Sigmoid colon (tissue), 7 donors: ENCODE measurements around the gene GNAQ. TPM values are rescaled to one million over a fixed set of nuclear protein-coding genes. Genes with fewer than 3 reads are reported as not detected.

Experiments
- DNase-seq: peaks from one replicate; pipeline ENCODE4 v3.0.0-alpha.2; 2019
- H3K27ac ChIP-seq, 4 donors: fragments of 200-600 bp; sonication (generic); one replicate each; pipeline ENCODE4 v1.5.1; 2016 to 2019; ENCODE audit warnings: mild to moderate bottlenecking in 1 of 4
- H3K27me3 ChIP-seq, 3 donors: fragments of 200-600 bp; sonication (generic); one replicate each; pipeline ENCODE4 v1.5.1; 2019; ENCODE audit warnings: mild to moderate bottlenecking in 1 of 3
- H3K36me3 ChIP-seq, 4 donors: fragments of 200-600 bp; sonication (generic); one replicate each; pipeline ENCODE4 v1.5.1; 2016 to 2019
- H3K4me1 ChIP-seq, 4 donors: fragments of 200-600 bp; sonication (generic); one replicate each; pipeline ENCODE4 v1.5.1; 2017 to 2019
- H3K4me3 ChIP-seq, 4 donors: fragments of 200-600 bp; sonication (generic); one replicate each; pipeline ENCODE4 v1.5.1; 2017 to 2019; ENCODE audit warnings: mild to moderate bottlenecking in 2 of 4, moderate library complexity in 1 of 4
- H3K9me3 ChIP-seq, 4 donors: fragments of 200-600 bp in 3 of 4; sonication (generic) in 3 of 4; one replicate each; pipeline versions ENCODE4 v1.5.1 to v1.6.1; 2013 to 2019
- EP300 ChIP-seq, 4 donors: sonication (generic); formaldehyde crosslinking; IDR thresholded peaks; one replicate each; pipeline ENCODE4 v1.6.1; 2017; ENCODE audit warnings: antibody characterized with exemption in 4 of 4
- POLR2A ChIP-seq, 2 donors: fragments of 450-650 bp; IDR thresholded peaks; one replicate each; pipeline ENCODE4 v1.6.1; 2016; ENCODE audit warnings: antibody characterized with exemption in 2 of 2, mild to moderate bottlenecking in 2 of 2, moderate library complexity in 2 of 2
- POLR2AphosphoS5 ChIP-seq, 4 donors: sonication (generic); formaldehyde crosslinking; IDR thresholded peaks; one replicate each; pipeline ENCODE4 v1.6.1; 2017; ENCODE audit warnings: antibody characterized with exemption in 4 of 4
- WGBS, 2 donors: extraction: QIAGEN DNeasy Blood & Tissue Kit; methylation state at CpG; one replicate each; pipeline ENCODE4 v1.1.7; 2013; 5-methylcytosine and 5-hydroxymethylcytosine counted together
- intact Hi-C: fragments of 100-400 bp; cut with DNase I; formaldehyde crosslinking; loops from one replicate; pipeline ENCODE4 v1.15.1; 2023
- polyA plus RNA-seq, 3 donors: library from polyadenylated mRNA; stranded (reverse); fragments of 200-250 nt; gene quantifications; one replicate each; pipeline ENCODE4 v1.2.3, GENCODE V29; 2013
- total RNA-seq, 4 donors: library from RNA; depleted of rRNA; stranded (reverse); fragments of >200 nt; gene quantifications; one replicate each; pipeline ENCODE4 v1.1.0, GENCODE V29; 2016
- TF ChIP-seq, protein P1 (sequence below), 4 experiments: fragments of 450-650 bp in 3 of 4; fragments of 200-600 bp in 1 of 4; IDR thresholded peaks; one replicate each; pipeline ENCODE4 v1.5.1; 2016 to 2019; ENCODE audit warnings: antibody characterized with exemption in 4 of 4, mild to moderate bottlenecking in 3 of 4, moderate library complexity in 2 of 4
- donor health status: healthy with polysubstance abuse.
- donor health status: Bipolar disorder and iron deficiency.
- donor health status: healthy.

Gene GNAQ
- total and polyA plus RNA-seq, 7 donors: 21.6 to 79.2 (median 49.5) TPM

GRCh38 chr9:77815260-77815659, 216.4 kb downstream of the GNAQ start:
- Histone ChIP-seq H3K4me1 (peaks cover 0 to 15% (median 13%) of the 10 kb centered on the region in 4 donors), H3K4me3 (no peak overlapping the region), H3K9me3 (no peaks in the 10 kb centered on the region), H3K27ac (no peak overlapping the region), H3K27me3 (no peaks in the 10 kb centered on the region), H3K36me3 (peaks cover 0 to 13% (median 0%) of the 10 kb centered on the region in 4 donors)
- DNase-seq: no peak
- 29 to 78% methylated on average over 2 of the region's 2 CpGs for WGBS, 2 donors
- TF ChIP-seq POLR2A (IDR thresholded peaks at IDR 0.05) (no peak), POLR2AphosphoS5 (IDR thresholded peaks at IDR 0.05) (no peak), EP300 (IDR thresholded peaks at IDR 0.05) (no peak)
- TF ChIP-seq, protein P1, sequence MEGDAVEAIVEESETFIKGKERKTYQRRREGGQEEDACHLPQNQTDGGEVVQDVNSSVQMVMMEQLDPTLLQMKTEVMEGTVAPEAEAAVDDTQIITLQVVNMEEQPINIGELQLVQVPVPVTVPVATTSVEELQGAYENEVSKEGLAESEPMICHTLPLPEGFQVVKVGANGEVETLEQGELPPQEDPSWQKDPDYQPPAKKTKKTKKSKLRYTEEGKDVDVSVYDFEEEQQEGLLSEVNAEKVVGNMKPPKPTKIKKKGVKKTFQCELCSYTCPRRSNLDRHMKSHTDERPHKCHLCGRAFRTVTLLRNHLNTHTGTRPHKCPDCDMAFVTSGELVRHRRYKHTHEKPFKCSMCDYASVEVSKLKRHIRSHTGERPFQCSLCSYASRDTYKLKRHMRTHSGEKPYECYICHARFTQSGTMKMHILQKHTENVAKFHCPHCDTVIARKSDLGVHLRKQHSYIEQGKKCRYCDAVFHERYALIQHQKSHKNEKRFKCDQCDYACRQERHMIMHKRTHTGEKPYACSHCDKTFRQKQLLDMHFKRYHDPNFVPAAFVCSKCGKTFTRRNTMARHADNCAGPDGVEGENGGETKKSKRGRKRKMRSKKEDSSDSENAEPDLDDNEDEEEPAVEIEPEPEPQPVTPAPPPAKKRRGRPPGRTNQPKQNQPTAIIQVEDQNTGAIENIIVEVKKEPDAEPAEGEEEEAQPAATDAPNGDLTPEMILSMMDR (IDR thresholded peaks at IDR 0.05): no peak
- intact Hi-C loops: no loop called here

- TF ChIP-seq EP300 (IDR thresholded peaks at IDR 0.05) (no peak), POLR2AphosphoS5 (IDR thresholded peaks at IDR 0.05) (no peak), POLR2A (IDR thresholded peaks at IDR 0.05) (no peak)
- TF ChIP-seq, protein P1 (IDR thresholded peaks at IDR 0.05): no peak
- Histone ChIP-seq H3K27ac (no peak overlapping the region), H3K9me3 (no peaks in the 10 kb centered on the region), H3K4me1 (peaks cover 0 to 11% (median 2%) of the 10 kb centered on the region in 4 donors), H3K36me3 (peaks cover 0 to 20% (median 0%) of the 10 kb centered on the region in 4 donors), H3K27me3 (no peaks in the 10 kb centered on the region), H3K4me3 (no peak overlapping the region)
- no peak for DNase-seq
- intact Hi-C loops: no loop called here
- 92 to 98% methylated on average over 1 of the region's 1 CpG for WGBS, 2 donors
Observed at GRCh38 chr9:77811832-77812231, 219.8 kb downstream of the GNAQ start.

DNA sequence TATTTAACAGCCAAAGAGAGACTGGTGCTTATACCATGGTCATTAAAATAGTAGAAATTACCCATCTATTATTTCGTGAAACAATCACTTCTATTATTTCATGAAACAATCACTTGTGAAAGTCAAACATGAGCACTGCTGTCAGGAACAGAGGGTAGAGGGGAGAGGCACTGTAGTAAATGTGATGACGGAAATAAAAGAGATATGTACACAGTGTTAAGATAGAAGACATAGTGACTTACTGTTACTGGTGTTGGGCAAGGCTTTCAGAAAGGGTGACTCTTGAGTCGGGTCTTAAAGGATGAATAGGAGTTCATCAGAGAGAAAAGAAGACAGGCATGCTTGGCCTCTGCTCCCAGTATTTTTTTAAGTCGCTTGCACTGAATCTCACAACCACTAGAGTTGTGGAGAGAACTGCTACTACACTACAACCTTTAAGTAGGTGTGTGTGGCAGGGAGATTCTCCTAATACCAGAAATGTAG, 220.9 kb downstream of the GNAQ start:
- peaks cover 0 to 20% (median 0%) of the 10 kb centered on the region in 4 donors for H3K36me3 ChIP-seq
- DNase-seq: no peak
- intact Hi-C loops: no loop called here
- 33 to 77% methylated on average over 4 of the region's 4 CpGs for WGBS, 2 donors
- no peak overlapping the region for H3K4me3 ChIP-seq
- no peak overlapping the region for H3K27ac ChIP-seq
- H3K4me1 ChIP-seq: peaks cover 0 to 15% (median 7%) of the 10 kb centered on the region in 4 donors
- no peaks in the 10 kb centered on the region for H3K9me3 ChIP-seq
- TF ChIP-seq, protein P1 (IDR thresholded peaks at IDR 0.05): no peak
- TF ChIP-seq POLR2AphosphoS5 (IDR thresholded peaks at IDR 0.05) (no peak), POLR2A (IDR thresholded peaks at IDR 0.05) (no peak), EP300 (IDR thresholded peaks at IDR 0.05) (no peak)
- H3K27me3 ChIP-seq: no peaks in the 10 kb centered on the region

DNA sequence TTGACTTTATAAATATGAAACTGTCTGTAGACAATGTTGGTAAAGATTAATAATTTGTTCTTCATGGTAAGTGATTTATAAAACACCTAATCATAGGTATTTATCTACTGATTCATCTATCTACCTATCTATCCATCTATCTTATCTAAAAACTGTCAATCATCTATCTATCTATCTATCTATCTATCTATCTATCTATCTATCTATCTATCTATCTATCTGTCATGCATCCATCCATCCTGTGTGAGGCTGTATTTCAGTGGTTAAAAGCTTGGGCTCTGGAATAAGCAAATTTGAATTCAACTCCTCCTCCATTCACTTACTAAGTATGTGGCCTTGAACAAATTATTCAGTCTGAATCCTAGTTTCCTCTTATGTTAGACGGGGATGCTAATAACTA, 221.6 kb downstream of the GNAQ start:
- TF ChIP-seq, protein P1 (IDR thresholded peaks at IDR 0.05): no peak
- TF ChIP-seq POLR2A (IDR thresholded peaks at IDR 0.05): no peak
- TF ChIP-seq EP300 (IDR thresholded peaks at IDR 0.05): no peak
- TF ChIP-seq POLR2AphosphoS5 (IDR thresholded peaks at IDR 0.05): no peak
- Histone ChIP-seq H3K4me1 (peaks cover 0 to 17% (median 8%) of the 10 kb centered on the region in 4 donors), H3K27ac (no peak overlapping the region), H3K9me3 (no peaks in the 10 kb centered on the region), H3K36me3 (peaks cover 0 to 13% (median 0%) of the 10 kb centered on the region in 4 donors), H3K27me3 (no peaks in the 10 kb centered on the region), H3K4me3 (no peak overlapping the region)
- DNase-seq: no peak
- WGBS, 2 donors: 57 to 82% methylated on average over 1 of the region's 1 CpG
- intact Hi-C loops: no loop called here

- Histone ChIP-seq H3K4me3 (no peak overlapping the region), H3K27ac (no peak overlapping the region), H3K9me3 (no peaks in the 10 kb centered on the region), H3K27me3 (no peaks in the 10 kb centered on the region), H3K4me1 (peaks cover 0 to 17% (median 8%) of the 10 kb centered on the region in 4 donors), H3K36me3 (peaks cover 0 to 8% (median 0%) of the 10 kb centered on the region in 4 donors)
- no peak for TF ChIP-seq EP300 (IDR thresholded peaks at IDR 0.05)
- TF ChIP-seq POLR2A (IDR thresholded peaks at IDR 0.05): no peak
- TF ChIP-seq, protein P1 (IDR thresholded peaks at IDR 0.05): no peak
- no peak for TF ChIP-seq POLR2AphosphoS5 (IDR thresholded peaks at IDR 0.05)
- DNase-seq: no peak
- intact Hi-C loops: no loop called here
- 94 to 98% methylated on average over 1 of the region's 1 CpG for WGBS, 2 donors
Observed at GRCh38 chr9:77809552-77809951, 222.1 kb downstream of the GNAQ start.
